Upper lobe of left lung (tissue), 4 donors: Measurements from ENCODE around the gene PARL.

ENCODE experiments used
- EP300 ChIP-seq, 4 donors: sonication (generic); formaldehyde crosslinking; IDR thresholded peaks; one replicate each; pipeline ENCODE4 v1.5.1; 2017; ENCODE audit warnings: antibody characterized with exemption in 4 of 4, control low read depth in 2 of 4
- POLR2A ChIP-seq, 4 donors: fragments of 450-650 bp; IDR thresholded peaks; one replicate each; pipeline ENCODE4 v1.5.1; 2016 to 2017; ENCODE audit warnings: antibody characterized with exemption in 4 of 4, mild to moderate bottlenecking in 2 of 4
- POLR2AphosphoS5 ChIP-seq, 2 donors: sonication (generic); formaldehyde crosslinking; IDR thresholded peaks; one replicate each; pipeline ENCODE4 v1.5.1; 2017; ENCODE audit warnings: antibody characterized with exemption in 2 of 2
- TF ChIP-seq, protein P1 (sequence below), 6 experiments: fragments of 450-650 bp in 4 of 6; fragments of 200-600 bp in 2 of 6; sonication (generic) in 2 of 6; IDR thresholded peaks; one replicate each; pipeline ENCODE4 v1.5.1; 2016 to 2019; ENCODE audit warnings: antibody characterized with exemption in 6 of 6

DNA sequence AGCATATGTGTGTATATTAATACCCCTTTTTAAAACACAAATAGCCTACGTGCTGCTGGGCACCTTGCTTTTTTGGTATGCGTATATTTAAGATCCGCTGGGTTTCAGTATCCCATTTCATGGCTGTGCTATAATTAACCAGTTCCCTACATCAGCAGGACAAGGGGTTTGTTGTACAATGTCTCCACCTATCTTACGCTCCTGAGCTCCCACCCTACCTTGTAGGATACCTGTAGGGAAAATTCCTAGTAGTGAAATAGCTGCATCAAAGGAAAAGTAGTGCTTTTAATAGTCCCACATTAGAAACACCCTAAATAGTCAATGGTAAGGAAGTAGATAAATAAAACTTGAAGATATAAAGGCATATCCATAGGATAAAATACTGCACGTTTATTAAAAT, 60.7 kb downstream of the PARL start:
- TF ChIP-seq, protein P1, sequence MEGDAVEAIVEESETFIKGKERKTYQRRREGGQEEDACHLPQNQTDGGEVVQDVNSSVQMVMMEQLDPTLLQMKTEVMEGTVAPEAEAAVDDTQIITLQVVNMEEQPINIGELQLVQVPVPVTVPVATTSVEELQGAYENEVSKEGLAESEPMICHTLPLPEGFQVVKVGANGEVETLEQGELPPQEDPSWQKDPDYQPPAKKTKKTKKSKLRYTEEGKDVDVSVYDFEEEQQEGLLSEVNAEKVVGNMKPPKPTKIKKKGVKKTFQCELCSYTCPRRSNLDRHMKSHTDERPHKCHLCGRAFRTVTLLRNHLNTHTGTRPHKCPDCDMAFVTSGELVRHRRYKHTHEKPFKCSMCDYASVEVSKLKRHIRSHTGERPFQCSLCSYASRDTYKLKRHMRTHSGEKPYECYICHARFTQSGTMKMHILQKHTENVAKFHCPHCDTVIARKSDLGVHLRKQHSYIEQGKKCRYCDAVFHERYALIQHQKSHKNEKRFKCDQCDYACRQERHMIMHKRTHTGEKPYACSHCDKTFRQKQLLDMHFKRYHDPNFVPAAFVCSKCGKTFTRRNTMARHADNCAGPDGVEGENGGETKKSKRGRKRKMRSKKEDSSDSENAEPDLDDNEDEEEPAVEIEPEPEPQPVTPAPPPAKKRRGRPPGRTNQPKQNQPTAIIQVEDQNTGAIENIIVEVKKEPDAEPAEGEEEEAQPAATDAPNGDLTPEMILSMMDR (IDR thresholded peaks at IDR 0.05) = no peak
- TF ChIP-seq POLR2A (IDR thresholded peaks at IDR 0.05) (no peak), EP300 (IDR thresholded peaks at IDR 0.05) (no peak), POLR2AphosphoS5 (IDR thresholded peaks at IDR 0.05) (no peak)
